Keratinocyte (primary cell): ENCODE results near the gene SEC14L1. TPM values are rescaled to one million over a fixed set of nuclear protein-coding genes. Genes with fewer than 3 reads are reported as not detected.
A peak's percentile ranks its signal among the peaks of the same experiment; 100 is the strongest.

Source experiments
- DNase-seq: peaks from one replicate; pipeline ENCODE4 v3.0.0-alpha.2; 2011; ENCODE audit warnings: low read depth, missing footprints, low spot score
- FAIRE-seq: peaks from 2 replicates; lab custom pipeline; 2011; peaks lifted over from hg19 to GRCh38; lab: Jason Lieb, UNC
- H2AFZ ChIP-seq: 2 replicates; pipeline ENCODE4 v1.6.0; 2012; ENCODE audit warnings: low read length, control low read depth, inconsistent platforms; ENCODE audit not compliant: control insufficient read depth
- H3K27ac ChIP-seq: 2 replicates; pipeline ENCODE4 v1.5.1; 2011; ENCODE audit warnings: low read length; ENCODE audit not compliant: control insufficient read depth, insufficient read depth
- H3K27me3 ChIP-seq: 3 replicates; pipeline ENCODE4 v1.6.0; 2011; ENCODE audit warnings: low read length; ENCODE audit not compliant: control insufficient read depth, insufficient read depth; ENCODE audit errors: extremely low read depth
- H3K36me3 ChIP-seq, 2 experiments: 2 replicates in 1 of 2; 3 replicates in 1 of 2; pipeline ENCODE4 v1.5.1; 2011; ENCODE audit warnings: low read length in 2 of 2, mild to moderate bottlenecking in 1 of 2; ENCODE audit not compliant: control insufficient read depth in 2 of 2, insufficient read depth in 2 of 2; ENCODE audit errors: extremely low read depth in 1 of 2
- H3K4me1 ChIP-seq: 3 replicates; pipeline ENCODE4 v1.5.1; 2011; ENCODE audit warnings: low read length; ENCODE audit not compliant: control insufficient read depth, insufficient read depth; ENCODE audit errors: extremely low read depth
- H3K4me2 ChIP-seq: 3 replicates; pipeline ENCODE4 v1.6.0; 2011; ENCODE audit warnings: low read depth, low read length; ENCODE audit not compliant: control insufficient read depth, insufficient read depth; ENCODE audit errors: extremely low read depth
- H3K4me3 ChIP-seq, 3 experiments: fragments of 200-600 bp in 1 of 3; sonication (generic) in 1 of 3; 2 replicates in 2 of 3; 3 replicates in 1 of 3; pipeline ENCODE4 v1.5.1; 2011 to 2016; ENCODE audit warnings: low read length in 3 of 3, mild to moderate bottlenecking in 3 of 3, control low read depth in 2 of 3, inconsistent platforms in 1 of 3, low read depth in 1 of 3, mixed read lengths in 1 of 3, mixed run types in 1 of 3, moderate library complexity in 1 of 3; ENCODE audit not compliant: control insufficient read depth in 2 of 3, insufficient read depth in 2 of 3; ENCODE audit errors: extremely low read depth in 1 of 3
- H3K79me2 ChIP-seq: 2 replicates; pipeline ENCODE4 v1.6.0; 2012; ENCODE audit warnings: low read length; ENCODE audit not compliant: control insufficient read depth, insufficient read depth
- H3K9ac ChIP-seq: 3 replicates; pipeline ENCODE4 v1.6.0; 2011; ENCODE audit warnings: low read length; ENCODE audit not compliant: control insufficient read depth, insufficient read depth; ENCODE audit errors: extremely low read depth
- H3K9me1 ChIP-seq: 3 replicates; pipeline ENCODE4 v1.6.0; 2011; ENCODE audit warnings: low read length; ENCODE audit not compliant: control insufficient read depth, insufficient read depth; ENCODE audit errors: extremely low read depth
- H3K9me3 ChIP-seq: 2 replicates; pipeline ENCODE4 v1.5.1; 2012; ENCODE audit warnings: low read depth, low read length; ENCODE audit not compliant: control insufficient read depth
- H4K20me1 ChIP-seq: 3 replicates; pipeline ENCODE4 v1.6.0; 2011; ENCODE audit warnings: low read length; ENCODE audit not compliant: control insufficient read depth, insufficient read depth; ENCODE audit errors: extremely low read depth
- CTCF ChIP-seq, 3 experiments: IDR thresholded peaks in 1 of 3; conservative IDR thresholded peaks in 1 of 3; optimal IDR thresholded peaks in 1 of 3; 2 replicates in 2 of 3; 3 replicates in 1 of 3; pipeline versions ENCODE3 to v1.5.1; 2011; ENCODE audit warnings: low read length in 3 of 3, mild to moderate bottlenecking in 3 of 3, moderate library complexity in 2 of 3, control low read depth in 1 of 3, inconsistent platforms in 1 of 3; ENCODE audit not compliant: insufficient read depth in 2 of 3; ENCODE audit errors: extremely low read depth in 1 of 3
- EZH2 ChIP-seq: IDR thresholded peaks from one replicate; pipeline ENCODE4 v1.6.1; 2012; ENCODE audit warnings: inconsistent platforms, mild to moderate bottlenecking, low read length, moderate library complexity
- dilution Hi-C: fragments of 300-500 bp; cut with MboI; formaldehyde crosslinking; loops from one replicate; pipeline ENCODE4 v1.7.0; 2020; ENCODE audit warnings: low sequenced_read_pairs; ENCODE audit not compliant: extremely low pct_ligation_motif_present
- polyA plus RNA-seq, 5 experiments: library from polyadenylated mRNA; depleted of rRNA in 3 of 5; stranded (reverse) in 3 of 5; stranded (forward) in 1 of 5; unstranded in 1 of 5; fragments of >200 nt; gene quantifications; 1 replicate in 1 of 5; 2 replicates in 3 of 5; 3 replicates in 1 of 5; pipeline versions ENCODE4 v1.2.1 to v1.2.3, GENCODE V29; 2011 to 2012; ENCODE audit warnings: missing spikeins in 2 of 5, low read depth in 1 of 5, low replicate concordance in 1 of 5

SEC14L1 gene
- polyA plus RNA-seq, 1 donor (not counting 4 experiments of a cell fraction or from before 2014, with no cell fraction given) = 35.6 TPM

DNA sequence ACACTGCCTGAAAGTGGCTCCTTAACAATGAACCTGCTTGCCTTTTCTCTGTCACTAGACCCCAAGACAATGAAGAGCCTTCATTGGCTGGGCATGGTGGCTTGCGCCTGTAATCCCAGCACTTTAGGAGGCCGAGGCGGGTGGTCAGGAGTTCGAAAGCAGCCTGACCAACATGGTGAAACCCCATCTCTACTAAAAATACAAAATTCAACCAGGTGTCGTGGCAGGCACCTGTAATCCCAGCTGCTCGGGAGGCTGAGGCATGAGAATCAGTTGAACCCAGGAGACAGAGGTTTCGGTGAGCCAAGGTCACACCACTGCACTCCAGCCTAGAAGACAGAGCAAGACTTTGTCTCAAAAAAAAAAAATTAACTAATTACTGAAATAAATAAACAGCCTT lies 45.3 kb upstream of the SEC14L1 start:
- Histone ChIP-seq H3K9me1 (no peaks in the 10 kb centered on the region), H3K27ac (no peak overlapping the region), H3K4me2 (no peak overlapping the region), H4K20me1 (no peaks in the 10 kb centered on the region), H3K27me3 (no peaks in the 10 kb centered on the region), H3K4me3 (no peak overlapping the region), H3K36me3 (peaks cover 22 to 37% of the 10 kb centered on the region in 2 experiments), H3K4me1 (peaks cover 7% of the 10 kb centered on the region), H2AFZ (no peak overlapping the region), H3K9me3 (no peaks in the 10 kb centered on the region), H3K9ac (no peak overlapping the region), H3K79me2 (peaks cover 20% of the 10 kb centered on the region)
- TF ChIP-seq EZH2 = no peak
- TF ChIP-seq CTCF (optimal IDR thresholded peaks at IDR 0.05 in 1 of 3, IDR thresholded peaks at IDR 0.05 in 1 of 3, conservative IDR thresholded peaks at IDR 0.05 in 1 of 3; ENCODE audit: extremely low read depth in 1 of 3, insufficient read depth in 2 of 3, low read length in 3 of 3) = no peak
- dilution Hi-C loops = no loop called here
- FAIRE-seq (no peak), DNase-seq (no peak)

DNA sequence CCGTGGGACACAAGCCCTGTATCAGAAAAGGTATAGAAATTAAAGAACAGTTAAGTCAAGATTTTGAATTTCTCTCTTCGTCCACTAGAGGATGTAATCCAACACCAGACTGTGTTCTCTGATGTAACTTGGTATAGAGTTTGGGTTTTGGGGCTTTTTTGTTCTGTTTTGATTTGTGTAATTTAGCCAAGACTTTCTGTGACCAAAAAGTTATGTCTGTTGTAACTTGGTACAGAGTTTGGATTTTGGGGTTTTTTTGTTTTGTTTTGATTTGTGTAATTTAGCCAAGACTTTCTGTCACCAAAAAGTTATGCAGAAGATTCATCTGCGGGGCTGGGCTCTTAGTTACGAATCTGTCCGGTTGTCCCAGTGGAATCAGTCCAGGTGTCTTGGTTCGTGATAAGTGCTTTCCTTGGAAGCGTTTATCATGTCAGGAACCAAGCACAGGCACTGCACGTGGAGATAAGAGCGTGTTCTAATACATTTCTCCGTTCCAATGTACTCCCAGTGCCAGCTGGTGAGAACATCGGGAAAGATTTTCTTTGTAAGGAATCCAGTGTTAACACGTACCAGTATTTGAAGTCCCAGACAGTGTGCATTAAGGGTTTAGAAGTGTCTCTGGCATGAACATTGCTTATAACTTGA lies 44.1 kb upstream of the SEC14L1 start:
- H3K27me3 ChIP-seq = no peaks in the 10 kb centered on the region
- no peak overlapping the region for H2AFZ ChIP-seq
- FAIRE-seq (no peak), DNase-seq (no peak)
- no peak overlapping the region for H3K27ac ChIP-seq
- TF ChIP-seq CTCF (optimal IDR thresholded peaks at IDR 0.05 in 1 of 3, IDR thresholded peaks at IDR 0.05 in 1 of 3, conservative IDR thresholded peaks at IDR 0.05 in 1 of 3; ENCODE audit: extremely low read depth in 1 of 3, insufficient read depth in 2 of 3, low read length in 3 of 3) (peak in 2 of 3 experiments; percentile 76 to 78), EZH2 (no peak)
- H3K36me3 ChIP-seq = peaks cover 22 to 37% of the 10 kb centered on the region in 2 experiments
- H3K9ac ChIP-seq = peak overlapping the region; percentile 48
- H3K9me1 ChIP-seq = no peaks in the 10 kb centered on the region
- no peaks in the 10 kb centered on the region for H3K9me3 ChIP-seq
- H3K79me2 ChIP-seq = peaks cover 10% of the 10 kb centered on the region
- H3K4me2 ChIP-seq = peak overlapping the region; percentile 47
- H3K4me1 ChIP-seq = peaks cover 7% of the 10 kb centered on the region
- dilution Hi-C loops = no loop called here
- H4K20me1 ChIP-seq = no peaks in the 10 kb centered on the region
- peak overlapping the region in 1 of 3 experiments; percentile 24 for H3K4me3 ChIP-seq
